Loucy (cell line): ENCODE measurements around the gene CYP27B1.

ENCODE experiments used
- EZH2phosphoT487 ChIP-seq: fragments of 200-600 bp; IDR thresholded peaks from 2 replicates; pipeline ENCODE4 v1.6.1; 2018; ENCODE audit warnings: antibody characterized with exemption, mild to moderate bottlenecking, moderate library complexity, borderline replicate concordance
- TF ChIP-seq, protein P1 (sequence below): fragments of 200-600 bp; sonication (generic); conservative IDR thresholded peaks from 2 replicates; pipeline ENCODE4 v1.5.1; 2014; ENCODE audit warnings: mild to moderate bottlenecking, antibody characterized with exemption, low read length

DNA sequence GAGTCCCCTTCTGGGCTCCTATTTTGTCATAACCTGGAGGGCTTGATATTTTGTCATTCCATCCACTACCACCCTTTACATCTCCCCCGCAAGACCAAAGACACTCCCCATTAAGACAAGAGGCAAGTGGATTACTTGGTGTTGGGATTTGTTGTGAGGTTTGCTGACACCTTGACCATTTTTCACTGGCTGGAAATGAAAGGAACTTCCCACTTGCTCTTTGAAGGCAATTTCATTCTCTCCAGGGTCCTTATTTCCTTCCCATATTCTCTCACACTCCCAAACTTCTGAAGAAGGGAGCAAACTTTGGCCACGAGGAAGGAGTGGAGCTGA lies 43.3 kb downstream of the CYP27B1 start:
- TF ChIP-seq, protein P1, sequence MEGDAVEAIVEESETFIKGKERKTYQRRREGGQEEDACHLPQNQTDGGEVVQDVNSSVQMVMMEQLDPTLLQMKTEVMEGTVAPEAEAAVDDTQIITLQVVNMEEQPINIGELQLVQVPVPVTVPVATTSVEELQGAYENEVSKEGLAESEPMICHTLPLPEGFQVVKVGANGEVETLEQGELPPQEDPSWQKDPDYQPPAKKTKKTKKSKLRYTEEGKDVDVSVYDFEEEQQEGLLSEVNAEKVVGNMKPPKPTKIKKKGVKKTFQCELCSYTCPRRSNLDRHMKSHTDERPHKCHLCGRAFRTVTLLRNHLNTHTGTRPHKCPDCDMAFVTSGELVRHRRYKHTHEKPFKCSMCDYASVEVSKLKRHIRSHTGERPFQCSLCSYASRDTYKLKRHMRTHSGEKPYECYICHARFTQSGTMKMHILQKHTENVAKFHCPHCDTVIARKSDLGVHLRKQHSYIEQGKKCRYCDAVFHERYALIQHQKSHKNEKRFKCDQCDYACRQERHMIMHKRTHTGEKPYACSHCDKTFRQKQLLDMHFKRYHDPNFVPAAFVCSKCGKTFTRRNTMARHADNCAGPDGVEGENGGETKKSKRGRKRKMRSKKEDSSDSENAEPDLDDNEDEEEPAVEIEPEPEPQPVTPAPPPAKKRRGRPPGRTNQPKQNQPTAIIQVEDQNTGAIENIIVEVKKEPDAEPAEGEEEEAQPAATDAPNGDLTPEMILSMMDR: no peak
- TF ChIP-seq EZH2phosphoT487: no peak
